Activated naive CD8-positive, alpha-beta T cell treated with anti-CD3 and anti-CD28 coated beads, Interleukin-2, amount 50 U/mL, for 24 hours (primary cell): ENCODE measurements around the gene FAIM.
"Not testable (repeated sequence)": the region's sequence is repeated elsewhere in the genome, so short reads cannot be mapped to it uniquely, and the experiment has no call there.

ENCODE experiments used
- ATAC-seq: fragments of 150-1000 bp; cut with Tn5 transposase; one replicate; pipeline ENCODE4 v1.10.0; 2021
- DNase-seq: peaks from one replicate; pipeline ENCODE4 v3.0.0; 2021
- H3K27ac Mint-ChIP-seq: one replicate; pipeline ENCODE4 v1.8.0; 2021; ENCODE audit warnings: mild to moderate bottlenecking, mixed read lengths
- H3K27me3 Mint-ChIP-seq: one replicate; pipeline ENCODE4 v1.8.0; 2021; ENCODE audit warnings: mixed read lengths
- H3K36me3 Mint-ChIP-seq: one replicate; pipeline ENCODE4 v1.8.0; 2021; ENCODE audit warnings: low read depth, mixed read lengths
- H3K4me1 Mint-ChIP-seq: one replicate; pipeline ENCODE4 v1.8.0; 2021; ENCODE audit warnings: mixed read lengths
- H3K4me3 Mint-ChIP-seq: one replicate; pipeline ENCODE4 v1.8.0; 2021; ENCODE audit warnings: mild to moderate bottlenecking, moderate library complexity, mixed read lengths
- H3K9me3 Mint-ChIP-seq: one replicate; pipeline ENCODE4 v1.8.0; 2021; ENCODE audit warnings: mixed read lengths

Gene FAIM

DNA sequence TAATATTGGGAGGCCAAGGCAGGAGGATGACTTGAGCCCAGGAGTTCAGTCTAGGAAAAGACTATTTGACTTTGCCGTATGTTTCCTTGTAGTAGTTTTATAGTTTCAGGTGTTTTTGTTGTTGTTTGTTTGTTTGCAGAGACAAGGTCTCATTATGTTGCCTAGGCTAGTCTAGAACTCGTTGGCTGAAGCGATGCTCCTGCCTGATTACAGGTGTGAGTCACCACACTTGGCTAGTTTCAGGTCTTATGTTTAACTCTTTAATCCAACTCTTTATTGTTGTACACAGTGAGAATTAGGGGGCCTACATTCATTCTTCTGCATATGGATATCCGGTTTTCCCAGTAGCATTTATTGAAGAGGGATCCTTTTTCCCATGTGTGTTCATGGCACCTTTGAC is 32.0 kb downstream of the FAIM start:
- peaks cover 13% of the 10 kb centered on the region for H3K36me3 Mint-ChIP-seq
- H3K4me1 Mint-ChIP-seq = no peaks in the 10 kb centered on the region
- ATAC-seq = no peak
- H3K27me3 Mint-ChIP-seq = no peaks in the 10 kb centered on the region
- H3K27ac Mint-ChIP-seq = no peak overlapping the region
- no peak overlapping the region for H3K4me3 Mint-ChIP-seq
- no peak for DNase-seq
- H3K9me3 Mint-ChIP-seq = peaks cover 40% of the 10 kb centered on the region

DNA sequence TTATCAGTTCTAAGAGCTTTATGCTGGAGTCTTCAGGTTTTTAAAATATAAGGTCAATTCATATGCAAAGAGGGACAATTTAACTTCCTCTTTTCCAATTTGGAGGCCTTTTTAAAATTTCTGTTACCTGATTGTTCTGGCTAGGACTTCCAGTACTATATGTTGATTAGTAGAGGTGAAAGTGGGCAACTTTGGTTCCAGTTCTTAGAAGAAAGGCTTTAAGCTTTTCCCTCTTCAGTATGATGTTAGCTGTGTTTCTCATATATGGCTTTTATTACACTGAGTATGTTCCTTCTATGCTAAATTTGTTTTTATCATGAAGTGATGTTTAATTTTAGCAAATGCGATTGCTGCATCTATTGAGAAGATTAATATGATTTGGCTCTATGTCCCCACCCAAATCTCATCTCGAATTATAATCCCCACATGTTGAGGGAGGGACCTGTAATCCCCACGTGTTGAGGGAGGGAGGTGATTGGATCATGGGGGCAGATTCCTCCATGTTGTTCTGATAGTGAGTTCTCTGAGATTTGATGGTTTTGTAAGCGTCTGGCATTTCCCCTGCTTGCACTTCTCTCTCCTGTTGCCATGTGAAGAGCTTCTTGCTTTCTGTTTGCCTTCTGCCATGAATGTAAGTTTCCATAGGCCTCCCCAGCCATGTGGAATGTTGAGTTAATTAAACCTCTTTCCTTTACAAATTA is 33.8 kb downstream of the FAIM start:
- no peak overlapping the region for H3K27ac Mint-ChIP-seq
- H3K9me3 Mint-ChIP-seq = peaks cover 55% of the 10 kb centered on the region
- DNase-seq (no peak), ATAC-seq (no peak)
- no peak overlapping the region for H3K4me3 Mint-ChIP-seq
- no peaks in the 10 kb centered on the region for H3K4me1 Mint-ChIP-seq
- no peaks in the 10 kb centered on the region for H3K27me3 Mint-ChIP-seq
- peaks cover 16% of the 10 kb centered on the region for H3K36me3 Mint-ChIP-seq

DNA sequence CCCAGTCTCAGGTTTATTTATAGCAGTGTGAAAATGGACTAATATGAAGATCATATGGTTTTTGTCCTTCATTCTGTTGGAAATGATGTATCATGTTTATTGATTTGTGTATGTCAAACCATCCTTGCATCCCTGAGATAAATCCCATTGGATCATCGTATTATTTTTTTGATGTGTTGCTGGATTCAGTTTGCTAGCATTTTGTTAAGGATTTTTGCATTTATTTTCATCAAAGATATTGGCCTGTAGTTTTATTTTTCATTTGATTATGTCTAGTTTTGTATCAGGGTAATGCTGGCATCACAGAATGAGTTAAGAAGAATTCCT is 34.3 kb downstream of the FAIM start:
- Mint-ChIP-seq H3K4me1 (no peaks in the 10 kb centered on the region), H3K27ac (no peak overlapping the region), H3K4me3 (no peak overlapping the region), H3K36me3 (peaks cover 20% of the 10 kb centered on the region), H3K9me3 (peaks cover 57% of the 10 kb centered on the region), H3K27me3 (no peaks in the 10 kb centered on the region)
- no peak for DNase-seq
- no peak for ATAC-seq

DNA sequence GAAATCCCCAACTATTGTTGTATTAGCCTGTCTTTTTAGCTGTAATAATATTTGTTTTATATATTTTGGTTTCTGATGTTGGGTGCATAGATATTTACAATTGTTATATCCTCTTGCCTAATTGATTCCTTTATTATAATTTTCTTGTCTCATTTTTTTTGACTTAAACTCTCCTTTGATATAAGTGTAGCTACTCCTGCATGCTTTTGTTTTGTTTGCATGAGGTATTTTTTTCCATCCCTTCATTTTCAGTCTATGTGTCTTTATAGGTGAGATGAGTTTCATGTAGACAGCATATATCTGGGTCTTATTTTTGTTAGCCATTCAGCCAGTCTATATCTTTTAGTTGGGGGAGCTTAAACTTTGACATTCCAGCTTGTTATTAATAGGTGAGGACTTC is 37.4 kb downstream of the FAIM start:
- H3K4me1 Mint-ChIP-seq = no peaks in the 10 kb centered on the region
- no peaks in the 10 kb centered on the region for H3K27me3 Mint-ChIP-seq
- no peak for DNase-seq
- no peak for ATAC-seq
- peaks cover 38% of the 10 kb centered on the region for H3K36me3 Mint-ChIP-seq
- peaks cover 58% of the 10 kb centered on the region for H3K9me3 Mint-ChIP-seq
- no peak overlapping the region for H3K27ac Mint-ChIP-seq
- no peak overlapping the region for H3K4me3 Mint-ChIP-seq

DNA sequence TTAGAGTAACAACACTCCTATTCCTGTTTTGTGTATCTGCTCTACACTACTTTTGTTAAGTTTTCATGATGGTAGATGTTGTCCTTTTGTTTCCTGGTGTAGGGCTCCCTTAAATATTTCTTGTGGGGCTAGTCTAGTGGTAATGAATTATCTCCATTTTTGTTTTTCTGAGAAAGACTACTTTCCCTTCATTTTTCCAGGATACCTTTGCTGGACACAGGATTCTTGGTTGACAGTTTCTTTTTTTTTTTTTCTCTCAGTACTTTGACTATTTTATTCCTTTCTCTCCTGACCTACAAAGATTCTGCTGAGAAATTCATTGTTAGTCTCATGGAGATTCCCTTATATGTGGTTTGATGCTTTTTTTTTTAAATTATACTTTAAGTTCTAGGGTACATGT is 37.9 kb downstream of the FAIM start:
- H3K36me3 Mint-ChIP-seq = peaks cover 42% of the 10 kb centered on the region

GRCh38 chr3:138649134-138649533 is 40.6 kb downstream of the FAIM start:
- H3K4me3 Mint-ChIP-seq = no peak overlapping the region
- ATAC-seq = no peak
- H3K36me3 Mint-ChIP-seq = peaks cover 55% of the 10 kb centered on the region
- H3K27ac Mint-ChIP-seq = no peak overlapping the region
- H3K4me1 Mint-ChIP-seq = no peaks in the 10 kb centered on the region
- H3K9me3 Mint-ChIP-seq = peaks cover 42% of the 10 kb centered on the region
- no peak for DNase-seq
- H3K27me3 Mint-ChIP-seq = no peaks in the 10 kb centered on the region

More for the DNA sequence above, 37.9 kb downstream of the FAIM start:
- H3K27me3 Mint-ChIP-seq = no peaks in the 10 kb centered on the region
- peaks cover 57% of the 10 kb centered on the region for H3K9me3 Mint-ChIP-seq
- no peak for DNase-seq
- no peaks in the 10 kb centered on the region for H3K4me1 Mint-ChIP-seq
- H3K4me3 Mint-ChIP-seq = no peak overlapping the region
- H3K27ac Mint-ChIP-seq = no peak overlapping the region
- no peak for ATAC-seq

GRCh38 chr3:138653567-138653966 is 45.0 kb downstream of the FAIM start:
- Mint-ChIP-seq H3K9me3 (peaks cover 9% of the 10 kb centered on the region), H3K4me3 (no peak overlapping the region), H3K36me3 (peaks cover 59% of the 10 kb centered on the region), H3K27ac (no peak overlapping the region), H3K27me3 (no peaks in the 10 kb centered on the region), H3K4me1 (no peaks in the 10 kb centered on the region)
- no peak for DNase-seq
- ATAC-seq = no peak

DNA sequence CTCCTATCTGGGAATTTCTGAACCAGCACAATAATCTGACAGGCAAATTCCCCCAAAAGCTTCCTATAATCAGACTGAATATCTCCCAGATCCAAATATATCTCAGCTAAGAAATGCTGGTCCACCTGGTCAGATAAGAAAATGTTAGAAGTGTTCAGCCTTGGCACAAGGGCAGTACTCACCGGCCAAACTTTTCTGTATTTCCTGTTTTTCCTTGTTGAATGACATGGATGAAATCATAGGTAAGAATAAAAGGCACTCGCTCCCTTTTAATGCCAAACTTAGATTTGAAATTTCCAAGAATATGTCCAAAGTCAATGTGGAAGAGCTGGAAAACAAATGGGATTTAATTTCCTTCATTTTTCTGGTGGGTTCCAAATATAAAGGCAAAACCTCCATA is 48.9 kb downstream of the FAIM start:
- Mint-ChIP-seq H3K4me3 (no peak overlapping the region), H3K9me3 (no peaks in the 10 kb centered on the region), H3K4me1 (no peaks in the 10 kb centered on the region), H3K27me3 (no peaks in the 10 kb centered on the region), H3K27ac (no peak overlapping the region), H3K36me3 (peaks cover 35% of the 10 kb centered on the region)
- no peak for ATAC-seq
- DNase-seq = no peak

GRCh38 chr3:138668107-138668506 is 59.5 kb downstream of the FAIM start:
- peaks cover 29% of the 10 kb centered on the region for H3K36me3 Mint-ChIP-seq

DNA sequence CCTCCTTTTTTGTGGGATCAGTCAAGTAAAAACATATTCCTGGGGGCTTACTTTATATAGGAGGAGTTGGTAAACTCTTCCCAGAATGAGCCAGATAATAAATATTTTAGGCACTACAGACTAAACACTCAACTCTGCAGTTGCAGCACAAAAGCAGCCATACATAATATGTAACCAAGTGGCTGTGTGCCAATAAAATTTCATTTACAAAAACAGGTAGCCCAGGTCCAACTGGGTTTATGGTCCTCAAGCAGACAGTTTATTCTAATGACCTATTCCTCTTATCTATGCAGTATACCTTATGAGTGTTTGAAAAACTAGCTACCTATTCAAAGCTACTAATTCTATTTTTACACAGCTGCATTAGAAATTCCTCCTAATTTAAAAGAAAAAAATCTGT is 61.8 kb downstream of the FAIM start:
- Mint-ChIP-seq H3K27ac (no peak overlapping the region), H3K36me3 (peaks cover 29% of the 10 kb centered on the region), H3K9me3 (peaks cover 6% of the 10 kb centered on the region), H3K27me3 (no peaks in the 10 kb centered on the region), H3K4me1 (no peaks in the 10 kb centered on the region), H3K4me3 (no peak overlapping the region)
- DNase-seq = no peak
- no peak for ATAC-seq

More at GRCh38 chr3:138668107-138668506, 59.5 kb downstream of the FAIM start:
- Mint-ChIP-seq H3K4me3 (no peak overlapping the region), H3K27me3 (no peaks in the 10 kb centered on the region), H3K4me1 (no peaks in the 10 kb centered on the region), H3K9me3 (no peaks in the 10 kb centered on the region), H3K27ac (no peak overlapping the region)
- ATAC-seq (no peak), DNase-seq (no peak)

DNA sequence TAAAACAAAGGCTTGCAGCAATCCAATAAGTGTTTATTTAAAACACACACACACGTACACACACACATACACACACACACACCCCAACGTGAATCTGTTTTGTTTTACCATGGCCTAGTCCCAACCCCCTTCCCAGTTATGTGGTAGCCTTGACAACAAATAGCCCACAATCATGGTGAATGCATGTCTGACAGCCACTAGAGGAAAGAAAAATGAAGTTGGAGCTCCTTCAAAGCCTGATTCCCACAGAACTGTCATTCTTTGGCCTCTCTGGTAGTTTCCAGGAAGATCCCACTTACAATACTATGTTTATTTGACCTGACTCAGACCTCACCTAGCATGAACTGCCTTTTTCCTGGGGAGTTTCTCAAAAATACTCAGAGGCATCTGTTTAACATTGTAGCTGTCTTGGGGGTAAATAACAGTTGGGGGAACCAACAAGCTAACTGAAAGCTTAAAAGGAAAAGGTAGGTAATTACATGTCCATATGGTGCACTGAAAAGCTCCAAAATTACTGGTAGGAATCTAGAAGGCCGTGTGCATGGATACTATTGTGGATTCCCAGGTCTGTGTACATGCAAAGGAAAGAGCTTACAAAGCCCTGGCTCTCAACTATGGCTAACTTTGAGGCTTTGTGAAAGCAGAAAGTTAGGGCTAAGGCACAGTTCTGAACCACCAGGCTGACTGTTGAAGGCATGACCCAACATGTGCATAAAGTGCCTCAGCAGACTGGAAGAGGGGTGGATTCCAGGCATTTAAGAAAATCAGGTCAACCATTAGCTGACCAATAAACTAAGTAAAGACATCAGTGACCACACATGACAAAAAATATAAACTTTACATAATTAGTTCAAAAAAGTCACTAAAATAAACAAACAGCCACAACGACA is 65.3 kb downstream of the FAIM start:
- no peak overlapping the region for H3K27ac Mint-ChIP-seq
- H3K9me3 Mint-ChIP-seq = peaks cover 14% of the 10 kb centered on the region
- H3K4me1 Mint-ChIP-seq = no peaks in the 10 kb centered on the region
- ATAC-seq (no peak), DNase-seq (no peak)
- H3K27me3 Mint-ChIP-seq = no peaks in the 10 kb centered on the region
- H3K4me3 Mint-ChIP-seq = no peak overlapping the region
- peaks cover 54% of the 10 kb centered on the region for H3K36me3 Mint-ChIP-seq

DNA sequence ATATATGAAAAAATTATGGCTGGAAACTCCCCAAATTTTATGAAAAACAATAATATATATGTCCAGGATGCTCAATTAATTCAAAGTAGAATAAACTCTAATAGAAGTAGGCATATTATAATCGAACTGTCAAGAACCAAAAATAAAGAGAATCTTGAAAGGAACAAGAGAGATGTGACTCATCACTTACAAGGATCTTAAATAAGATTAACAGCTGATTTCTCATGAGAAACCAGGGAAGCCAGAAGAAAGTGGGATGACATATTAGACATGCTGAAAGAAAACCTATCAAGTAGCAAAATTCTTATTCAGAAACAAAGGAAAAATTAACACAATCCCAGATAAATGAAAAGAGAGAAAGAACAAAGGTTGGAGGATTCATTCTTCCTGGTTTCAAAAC is 66.8 kb downstream of the FAIM start:
- Mint-ChIP-seq H3K36me3 (peaks cover 49% of the 10 kb centered on the region), H3K27me3 (no peaks in the 10 kb centered on the region), H3K4me3 (no peak overlapping the region), H3K27ac (no peak overlapping the region), H3K9me3 (peaks cover 14% of the 10 kb centered on the region), H3K4me1 (no peaks in the 10 kb centered on the region)
- DNase-seq (no peak), ATAC-seq (no peak)

GRCh38 chr3:138678086-138678485 is 69.5 kb downstream of the FAIM start:
- H3K36me3 Mint-ChIP-seq = peaks cover 49% of the 10 kb centered on the region
- no peak overlapping the region for H3K27ac Mint-ChIP-seq

DNA sequence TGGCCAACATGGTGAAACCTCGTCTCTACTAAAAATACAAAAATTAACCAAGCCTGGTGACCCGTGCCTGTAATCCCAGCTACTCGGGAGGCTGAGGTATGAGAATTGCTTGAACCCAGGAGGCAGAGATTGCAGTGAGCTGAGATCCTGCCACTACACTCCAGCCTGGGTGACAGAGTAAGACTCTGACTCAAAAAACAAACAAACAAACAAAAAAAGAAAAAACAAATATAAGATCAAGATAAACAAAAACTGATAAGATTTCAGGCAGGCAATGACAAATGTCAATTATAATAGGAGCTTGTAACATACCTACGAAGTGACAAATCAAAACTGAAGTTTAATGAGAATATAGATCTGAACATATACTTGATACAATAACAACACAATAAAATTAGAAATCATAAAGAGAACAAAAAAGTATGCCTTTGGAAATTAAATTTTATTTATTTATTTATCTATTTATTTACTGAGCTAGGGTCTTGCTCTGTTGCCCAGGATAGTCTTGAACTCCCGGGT is 70.4 kb downstream of the FAIM start:
- peaks cover 45% of the 10 kb centered on the region for H3K36me3 Mint-ChIP-seq
- no peak overlapping the region for H3K27ac Mint-ChIP-seq
- DNase-seq (no peak), ATAC-seq (no peak)
- H3K9me3 Mint-ChIP-seq = peaks cover 14% of the 10 kb centered on the region
- no peak overlapping the region for H3K4me3 Mint-ChIP-seq
- H3K4me1 Mint-ChIP-seq = no peaks in the 10 kb centered on the region
- no peaks in the 10 kb centered on the region for H3K27me3 Mint-ChIP-seq

More at GRCh38 chr3:138678086-138678485, 69.5 kb downstream of the FAIM start:
- Mint-ChIP-seq H3K27me3 (no peaks in the 10 kb centered on the region), H3K4me3 (no peak overlapping the region), H3K9me3 (peaks cover 14% of the 10 kb centered on the region), H3K4me1 (no peaks in the 10 kb centered on the region)
- DNase-seq (no peak), ATAC-seq (no peak)

GRCh38 chr3:138680974-138681373 is 72.4 kb downstream of the FAIM start:
- peaks cover 26% of the 10 kb centered on the region for H3K36me3 Mint-ChIP-seq
- ATAC-seq, H3K4me3 Mint-ChIP-seq, H3K4me1 Mint-ChIP-seq, H3K27ac Mint-ChIP-seq, H3K9me3 Mint-ChIP-seq, H3K27me3 Mint-ChIP-seq, DNase-seq: not testable (repeated sequence)
